Vagina (tissue), 2 donors: ENCODE measurements around the gene CHN2. TPM values are rescaled to one million over a fixed set of nuclear protein-coding genes. Genes with fewer than 3 reads are reported as not detected.
A peak's percentile ranks its signal among the peaks of the same experiment; 100 is the strongest.

ENCODE experiments used
- DNase-seq, 2 donors: peaks; one replicate each; pipeline ENCODE4 v3.0.0-alpha.2; 2017; ENCODE audit errors: extremely low spot score in 2 of 2
- H3K27ac ChIP-seq: fragments of 200-600 bp; sonication (generic); one replicate; pipeline ENCODE4 v1.5.1; 2019
- H3K27me3 ChIP-seq: fragments of 200-600 bp; sonication (generic); one replicate; pipeline ENCODE4 v1.5.1; 2019
- H3K36me3 ChIP-seq, 2 donors: fragments of 200-600 bp; sonication (generic); one replicate each; pipeline ENCODE4 v1.5.1; 2017 to 2019
- H3K4me1 ChIP-seq: fragments of 200-600 bp; sonication (generic); one replicate; pipeline ENCODE4 v1.5.1; 2019
- H3K4me3 ChIP-seq, 2 donors: fragments of 200-600 bp; sonication (generic); 1 replicate in 1 of 2; 2 replicates in 1 of 2; pipeline ENCODE4 v1.5.1; 2016 to 2019
- H3K9me3 ChIP-seq: fragments of 200-600 bp; sonication (generic); one replicate; pipeline ENCODE4 v1.5.1; 2019
- CTCF ChIP-seq, 3 experiments: fragments of 450-650 bp in 2 of 3; fragments of 200-600 bp in 1 of 3; sonication (generic) in 1 of 3; IDR thresholded peaks; one replicate each; pipeline ENCODE4 v1.5.1; 2017 to 2019; ENCODE audit warnings: antibody characterized with exemption in 3 of 3, mild to moderate bottlenecking in 2 of 3, moderate library complexity in 2 of 3
- POLR2A ChIP-seq, 2 donors: fragments of 450-650 bp; IDR thresholded peaks; one replicate each; pipeline ENCODE4 v1.6.1; 2017; ENCODE audit warnings: antibody characterized with exemption in 2 of 2, mild to moderate bottlenecking in 2 of 2, moderate library complexity in 2 of 2
- POLR2AphosphoS5 ChIP-seq, 2 donors: sonication (generic); formaldehyde crosslinking; IDR thresholded peaks; one replicate each; pipeline ENCODE4 v1.9.0; 2017; ENCODE audit warnings: antibody characterized with exemption in 2 of 2, mild to moderate bottlenecking in 2 of 2, low read depth in 1 of 2; ENCODE audit not compliant: insufficient read depth in 1 of 2
- intact Hi-C: fragments of 100-400 bp; cut with DNase I; formaldehyde crosslinking; loops from one replicate; pipeline ENCODE4 v1.15.1; 2023
- total RNA-seq: library from RNA; depleted of rRNA; stranded (reverse); fragments of >200 nt; gene quantifications from one replicate; pipeline ENCODE4 v1.2.3, GENCODE V29; 2016

Gene CHN2
- total RNA-seq, 1 donor from 2014 or later, result 11.0 TPM

DNA sequence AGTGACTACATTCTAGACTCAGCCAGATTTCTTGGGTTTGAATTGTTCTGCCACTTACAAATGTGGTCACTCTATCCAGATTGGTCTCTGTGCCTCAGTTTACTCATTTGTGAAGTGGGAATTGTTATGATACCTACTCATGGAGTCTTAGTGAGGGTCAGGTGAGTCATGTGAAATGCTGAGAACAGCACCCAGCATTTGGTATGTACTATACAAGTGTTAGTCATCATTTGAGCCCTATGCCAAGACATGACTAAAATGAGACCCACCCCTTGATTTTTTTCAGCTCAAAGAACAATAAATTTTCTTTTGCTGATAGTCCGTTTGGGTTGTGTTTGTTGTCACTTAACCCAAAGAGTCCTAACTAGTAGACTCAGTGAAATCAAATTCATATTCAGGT, 92.8 kb downstream of the CHN2 start:
- H3K27me3 ChIP-seq, result no peaks in the 10 kb centered on the region
- intact Hi-C loops, result no loop called here
- TF ChIP-seq POLR2A (IDR thresholded peaks at IDR 0.05) (no peak), POLR2AphosphoS5 (IDR thresholded peaks at IDR 0.05; ENCODE audit: insufficient read depth in 1 of 2, low read depth in 1 of 2) (peak in 1 of 2 donors; percentile 47)
- H3K4me1 ChIP-seq, result no peaks in the 10 kb centered on the region
- no peak overlapping the region for H3K4me3 ChIP-seq
- H3K36me3 ChIP-seq, result no peaks in the 10 kb centered on the region
- no peak overlapping the region for H3K27ac ChIP-seq
- no peaks in the 10 kb centered on the region for H3K9me3 ChIP-seq
- no peak for DNase-seq

- intact Hi-C loops, result no loop called here
- H3K27ac ChIP-seq, result no peak overlapping the region
- H3K4me3 ChIP-seq, result no peak overlapping the region
- no peaks in the 10 kb centered on the region for H3K36me3 ChIP-seq
- no peak for DNase-seq
- no peak for TF ChIP-seq POLR2AphosphoS5 (IDR thresholded peaks at IDR 0.05; ENCODE audit: insufficient read depth in 1 of 2, low read depth in 1 of 2)
- TF ChIP-seq CTCF (IDR thresholded peaks at IDR 0.05), result no peak
- no peak for TF ChIP-seq POLR2A (IDR thresholded peaks at IDR 0.05)
- H3K9me3 ChIP-seq, result no peaks in the 10 kb centered on the region
- no peaks in the 10 kb centered on the region for H3K4me1 ChIP-seq
- no peaks in the 10 kb centered on the region for H3K27me3 ChIP-seq
These were observed 93.9 kb downstream of the CHN2 start for GRCh38 chr7:29288181-29289091.

GRCh38 chr7:29289156-29290021, 94.8 kb downstream of the CHN2 start:
- H3K27me3 ChIP-seq, result no peaks in the 10 kb centered on the region
- DNase-seq, result no peak
- TF ChIP-seq POLR2A (IDR thresholded peaks at IDR 0.05) (no peak), CTCF (IDR thresholded peaks at IDR 0.05) (no peak), POLR2AphosphoS5 (IDR thresholded peaks at IDR 0.05; ENCODE audit: insufficient read depth in 1 of 2, low read depth in 1 of 2) (no peak)
- no peaks in the 10 kb centered on the region for H3K36me3 ChIP-seq
- no peaks in the 10 kb centered on the region for H3K4me1 ChIP-seq
- no peak overlapping the region for H3K4me3 ChIP-seq
- intact Hi-C loops, result no loop called here
- no peaks in the 10 kb centered on the region for H3K9me3 ChIP-seq
- H3K27ac ChIP-seq, result no peak overlapping the region

- intact Hi-C loops, result no loop called here
- no peaks in the 10 kb centered on the region for H3K4me1 ChIP-seq
- TF ChIP-seq POLR2AphosphoS5 (IDR thresholded peaks at IDR 0.05; ENCODE audit: insufficient read depth in 1 of 2, low read depth in 1 of 2) (no peak), CTCF (IDR thresholded peaks at IDR 0.05) (no peak), POLR2A (IDR thresholded peaks at IDR 0.05) (no peak)
- no peak overlapping the region for H3K4me3 ChIP-seq
- no peak overlapping the region for H3K27ac ChIP-seq
- H3K9me3 ChIP-seq, result no peaks in the 10 kb centered on the region
- H3K36me3 ChIP-seq, result no peaks in the 10 kb centered on the region
- no peaks in the 10 kb centered on the region for H3K27me3 ChIP-seq
- no peak for DNase-seq
These were observed 96.3 kb downstream of the CHN2 start for GRCh38 chr7:29290829-29291228.

- no peak for TF ChIP-seq POLR2AphosphoS5 (IDR thresholded peaks at IDR 0.05; ENCODE audit: insufficient read depth in 1 of 2, low read depth in 1 of 2)
- no peak for TF ChIP-seq POLR2A (IDR thresholded peaks at IDR 0.05)
- no peak for TF ChIP-seq CTCF (IDR thresholded peaks at IDR 0.05)
- no peak overlapping the region for H3K27ac ChIP-seq
These were observed 97.4 kb downstream of the CHN2 start for GRCh38 chr7:29291723-29292618.

More at GRCh38 chr7:29291723-29292618, 97.4 kb downstream of the CHN2 start:
- H3K27me3 ChIP-seq, result no peaks in the 10 kb centered on the region
- no peak for DNase-seq
- H3K9me3 ChIP-seq, result no peaks in the 10 kb centered on the region
- no peaks in the 10 kb centered on the region for H3K36me3 ChIP-seq
- intact Hi-C loops, result no loop called here
- H3K4me3 ChIP-seq, result no peak overlapping the region
- no peaks in the 10 kb centered on the region for H3K4me1 ChIP-seq
